ENCODE results near the gene N4BP2L2. TPM values are rescaled to one million over a fixed set of nuclear protein-coding genes. Genes with fewer than 3 reads are reported as not detected.

Gene N4BP2L2
- polyA plus RNA-seq, 1 donor (not counting 4 experiments of a cell fraction or from before 2014, with no cell fraction given), result 75.4 TPM

DNA sequence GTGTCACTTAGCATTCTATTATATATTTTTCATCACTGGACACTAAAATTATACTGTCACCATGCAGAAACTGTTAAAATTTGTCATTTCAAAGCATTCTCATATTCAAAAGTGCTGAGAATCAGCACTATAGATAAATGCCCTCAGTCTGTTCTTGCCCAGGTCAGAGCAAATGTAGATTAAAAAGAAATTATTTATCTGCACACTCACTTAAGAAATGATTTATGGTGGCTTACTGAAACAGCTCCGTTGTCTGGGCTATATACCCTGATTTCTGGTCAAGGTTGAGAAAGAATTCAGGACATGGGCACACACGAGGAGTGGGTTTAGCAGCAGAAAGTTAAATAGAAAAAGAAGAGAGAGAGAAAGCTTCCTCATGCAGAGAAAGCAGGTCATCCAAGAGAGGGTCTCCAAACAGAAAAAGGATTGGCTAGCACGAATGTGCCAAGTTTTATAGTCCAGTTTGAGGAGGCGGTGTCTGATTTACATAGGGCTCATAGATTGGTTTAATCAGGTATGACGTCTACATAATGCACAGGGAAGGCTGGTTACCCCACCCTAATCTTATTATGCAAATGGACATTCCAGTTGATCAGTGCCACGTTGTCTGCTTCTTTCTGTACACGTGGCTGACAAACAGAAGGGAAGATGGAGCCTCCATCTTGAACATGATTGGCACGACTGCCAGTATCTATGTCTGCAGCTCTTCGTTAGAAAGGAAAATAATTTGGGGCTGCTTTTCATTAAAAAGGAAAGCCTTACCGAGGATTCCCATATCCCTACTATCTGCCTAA, 63.4 kb downstream of the N4BP2L2 start:
- H2AFZ ChIP-seq (ENCODE audit: control insufficient read depth, low read length), result no peak overlapping the region
- FAIRE-seq, result no peak

DNA sequence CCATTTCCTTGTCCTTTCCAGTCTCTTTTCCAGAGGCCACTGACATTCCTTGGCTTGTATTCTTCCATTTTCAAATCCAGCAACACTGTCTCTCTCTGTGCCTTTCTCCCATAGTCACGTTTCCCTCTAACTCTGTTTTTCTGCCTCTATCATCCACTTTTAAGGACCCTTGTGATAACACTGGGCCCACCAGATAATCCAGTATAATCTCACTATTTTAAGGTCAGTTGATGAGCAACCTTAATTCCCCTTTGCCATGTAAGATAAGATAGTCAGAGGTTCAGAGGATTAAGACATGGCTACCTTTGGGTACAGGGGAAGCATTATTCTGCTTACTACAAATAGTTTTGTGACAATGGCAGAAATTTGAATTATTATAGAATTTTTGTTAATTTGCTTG, 64.9 kb downstream of the N4BP2L2 start:
- no peak for FAIRE-seq
- Histone ChIP-seq H3K36me3 (ENCODE audit: control insufficient read depth in 2 of 2, extremely low read depth in 1 of 2, insufficient read depth in 2 of 2, low read length in 2 of 2) (peaks cover 0 to 13% of the 10 kb centered on the region in 2 experiments), H2AFZ (ENCODE audit: control insufficient read depth, low read length) (no peak overlapping the region), H3K4me3 (ENCODE audit: control insufficient read depth in 2 of 3, extremely low read depth in 1 of 3, insufficient read depth in 2 of 3, low read depth in 1 of 3, low read length in 3 of 3) (no peak overlapping the region), H3K79me2 (ENCODE audit: control insufficient read depth, insufficient read depth, low read length) (no peaks in the 10 kb centered on the region), H3K27me3 (ENCODE audit: control insufficient read depth, extremely low read depth, insufficient read depth, low read length) (no peaks in the 10 kb centered on the region), H4K20me1 (ENCODE audit: control insufficient read depth, extremely low read depth, insufficient read depth, low read length) (no peaks in the 10 kb centered on the region), H3K27ac (ENCODE audit: control insufficient read depth, insufficient read depth, low read length) (no peak overlapping the region), H3K4me2 (ENCODE audit: control insufficient read depth, extremely low read depth, insufficient read depth, low read depth, low read length) (no peak overlapping the region), H3K9me1 (ENCODE audit: control insufficient read depth, extremely low read depth, insufficient read depth, low read length) (no peaks in the 10 kb centered on the region), H3K9ac (ENCODE audit: control insufficient read depth, extremely low read depth, insufficient read depth, low read length) (no peak overlapping the region), H3K9me3 (ENCODE audit: control insufficient read depth, low read depth, low read length) (no peaks in the 10 kb centered on the region), H3K4me1 (ENCODE audit: control insufficient read depth, extremely low read depth, insufficient read depth, low read length) (no peaks in the 10 kb centered on the region)
- no peak for DNase-seq (ENCODE audit: low read depth, low spot score)
- TF ChIP-seq, protein P1, sequence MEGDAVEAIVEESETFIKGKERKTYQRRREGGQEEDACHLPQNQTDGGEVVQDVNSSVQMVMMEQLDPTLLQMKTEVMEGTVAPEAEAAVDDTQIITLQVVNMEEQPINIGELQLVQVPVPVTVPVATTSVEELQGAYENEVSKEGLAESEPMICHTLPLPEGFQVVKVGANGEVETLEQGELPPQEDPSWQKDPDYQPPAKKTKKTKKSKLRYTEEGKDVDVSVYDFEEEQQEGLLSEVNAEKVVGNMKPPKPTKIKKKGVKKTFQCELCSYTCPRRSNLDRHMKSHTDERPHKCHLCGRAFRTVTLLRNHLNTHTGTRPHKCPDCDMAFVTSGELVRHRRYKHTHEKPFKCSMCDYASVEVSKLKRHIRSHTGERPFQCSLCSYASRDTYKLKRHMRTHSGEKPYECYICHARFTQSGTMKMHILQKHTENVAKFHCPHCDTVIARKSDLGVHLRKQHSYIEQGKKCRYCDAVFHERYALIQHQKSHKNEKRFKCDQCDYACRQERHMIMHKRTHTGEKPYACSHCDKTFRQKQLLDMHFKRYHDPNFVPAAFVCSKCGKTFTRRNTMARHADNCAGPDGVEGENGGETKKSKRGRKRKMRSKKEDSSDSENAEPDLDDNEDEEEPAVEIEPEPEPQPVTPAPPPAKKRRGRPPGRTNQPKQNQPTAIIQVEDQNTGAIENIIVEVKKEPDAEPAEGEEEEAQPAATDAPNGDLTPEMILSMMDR (optimal IDR thresholded peaks at IDR 0.05 in 1 of 3, IDR thresholded peaks at IDR 0.05 in 1 of 3, conservative IDR thresholded peaks at IDR 0.05 in 1 of 3; ENCODE audit: extremely low read depth in 1 of 3, insufficient read depth in 2 of 3, low read length in 3 of 3), result no peak
- no peak for TF ChIP-seq EZH2 (IDR thresholded peaks at IDR 0.05; ENCODE audit: low read length)
- dilution Hi-C loops (cut with MboI; ENCODE audit: extremely low pct_ligation_motif_present, low sequenced_read_pairs), result no loop called here

More for the DNA sequence above, 63.4 kb downstream of the N4BP2L2 start:
- Histone ChIP-seq H3K4me1 (ENCODE audit: control insufficient read depth, extremely low read depth, insufficient read depth, low read length) (no peaks in the 10 kb centered on the region), H3K9me3 (ENCODE audit: control insufficient read depth, low read depth, low read length) (no peaks in the 10 kb centered on the region), H4K20me1 (ENCODE audit: control insufficient read depth, extremely low read depth, insufficient read depth, low read length) (no peaks in the 10 kb centered on the region), H3K27ac (ENCODE audit: control insufficient read depth, insufficient read depth, low read length) (no peak overlapping the region), H3K4me2 (ENCODE audit: control insufficient read depth, extremely low read depth, insufficient read depth, low read depth, low read length) (no peak overlapping the region), H3K79me2 (ENCODE audit: control insufficient read depth, insufficient read depth, low read length) (no peaks in the 10 kb centered on the region), H3K27me3 (ENCODE audit: control insufficient read depth, extremely low read depth, insufficient read depth, low read length) (no peaks in the 10 kb centered on the region), H3K36me3 (ENCODE audit: control insufficient read depth in 2 of 2, extremely low read depth in 1 of 2, insufficient read depth in 2 of 2, low read length in 2 of 2) (peaks cover 0 to 8% of the 10 kb centered on the region in 2 experiments), H3K9ac (ENCODE audit: control insufficient read depth, extremely low read depth, insufficient read depth, low read length) (no peak overlapping the region), H3K4me3 (ENCODE audit: control insufficient read depth in 2 of 3, extremely low read depth in 1 of 3, insufficient read depth in 2 of 3, low read depth in 1 of 3, low read length in 3 of 3) (no peak overlapping the region), H3K9me1 (ENCODE audit: control insufficient read depth, extremely low read depth, insufficient read depth, low read length) (no peaks in the 10 kb centered on the region)
- DNase-seq (ENCODE audit: low read depth, low spot score), result no peak
- TF ChIP-seq EZH2 (IDR thresholded peaks at IDR 0.05; ENCODE audit: low read length), result no peak
- TF ChIP-seq, protein P1 (optimal IDR thresholded peaks at IDR 0.05 in 1 of 3, IDR thresholded peaks at IDR 0.05 in 1 of 3, conservative IDR thresholded peaks at IDR 0.05 in 1 of 3; ENCODE audit: extremely low read depth in 1 of 3, insufficient read depth in 2 of 3, low read length in 3 of 3), result no peak
- dilution Hi-C loops (cut with MboI; ENCODE audit: extremely low pct_ligation_motif_present, low sequenced_read_pairs), result no loop called here

Data from keratinocyte (primary cell).